IPS-18c (cell line): Measurements from ENCODE around the gene RAB6B.
A peak's percentile ranks its signal among the peaks of the same experiment; 100 is the strongest.

Experiments
- H3K4me3 ChIP-seq: 2 replicates; pipeline ENCODE4 v1.7.0; 2013; ENCODE audit warnings: low read depth, mild to moderate bottlenecking, low read length, moderate library complexity; ENCODE audit not compliant: insufficient read depth
- H3K9me3 ChIP-seq: one replicate; pipeline ENCODE4 v1.6.1; 2013; ENCODE audit warnings: mild to moderate bottlenecking, low read length, moderate library complexity; ENCODE audit not compliant: control insufficient read depth, insufficient read depth

The RAB6B gene

GRCh38 chr3:133933097-133934024 lies 37.7 kb upstream of the RAB6B start:
- H3K4me3 ChIP-seq = no peak overlapping the region
- no peaks in the 10 kb centered on the region for H3K9me3 ChIP-seq

- Histone ChIP-seq H3K4me3 (no peak overlapping the region), H3K9me3 (no peaks in the 10 kb centered on the region)
Observed at GRCh38 chr3:133932009-133932408, 36.3 kb upstream of the RAB6B start.

GRCh38 chr3:133931084-133931483 lies 35.4 kb upstream of the RAB6B start:
- Histone ChIP-seq H3K4me3 (no peak overlapping the region), H3K9me3 (no peaks in the 10 kb centered on the region)

GRCh38 chr3:133930341-133930933 lies 34.8 kb upstream of the RAB6B start:
- Histone ChIP-seq H3K4me3 (no peak overlapping the region), H3K9me3 (no peaks in the 10 kb centered on the region)

- no peak overlapping the region for H3K4me3 ChIP-seq
- no peaks in the 10 kb centered on the region for H3K9me3 ChIP-seq
Observed at GRCh38 chr3:133928903-133929607, 33.4 kb upstream of the RAB6B start.

GRCh38 chr3:133928136-133928893 lies 32.6 kb upstream of the RAB6B start:
- no peak overlapping the region for H3K4me3 ChIP-seq
- no peaks in the 10 kb centered on the region for H3K9me3 ChIP-seq

- no peaks in the 10 kb centered on the region for H3K9me3 ChIP-seq
Observed at GRCh38 chr3:133927540-133928066, 31.9 kb upstream of the RAB6B start.

GRCh38 chr3:133926736-133927539 lies 31.3 kb upstream of the RAB6B start:
- no peaks in the 10 kb centered on the region for H3K9me3 ChIP-seq
- peak overlapping the region; percentile 60 for H3K4me3 ChIP-seq

More at GRCh38 chr3:133927540-133928066, 31.9 kb upstream of the RAB6B start:
- H3K4me3 ChIP-seq = peak overlapping the region; percentile 60

- H3K4me3 ChIP-seq = no peak overlapping the region
- no peaks in the 10 kb centered on the region for H3K9me3 ChIP-seq
Observed at GRCh38 chr3:133925960-133926735, 30.5 kb upstream of the RAB6B start.

GRCh38 chr3:133924041-133924440 lies 28.4 kb upstream of the RAB6B start:
- H3K9me3 ChIP-seq = no peaks in the 10 kb centered on the region
- no peak overlapping the region for H3K4me3 ChIP-seq

GRCh38 chr3:133921592-133921991 lies 25.9 kb upstream of the RAB6B start:
- H3K9me3 ChIP-seq = no peaks in the 10 kb centered on the region
- no peak overlapping the region for H3K4me3 ChIP-seq

- Histone ChIP-seq H3K4me3 (no peak overlapping the region), H3K9me3 (no peaks in the 10 kb centered on the region)
Observed at GRCh38 chr3:133917144-133917543, 21.5 kb upstream of the RAB6B start.

- H3K9me3 ChIP-seq = no peaks in the 10 kb centered on the region
- H3K4me3 ChIP-seq = no peak overlapping the region
Observed at GRCh38 chr3:133915685-133916658, 20.3 kb upstream of the RAB6B start.

GRCh38 chr3:133914839-133915600 lies 19.3 kb upstream of the RAB6B start:
- no peak overlapping the region for H3K4me3 ChIP-seq
- no peaks in the 10 kb centered on the region for H3K9me3 ChIP-seq
